VCaP (cell line): ENCODE measurements around the gene MT1HL1.

Experiments used
- H3K27ac ChIP-seq: fragments of 450-650 bp; 2 replicates; pipeline ENCODE4 v1.5.1; 2017
- CTCF ChIP-seq: fragments of 450-650 bp; conservative IDR thresholded peaks from 2 replicates; pipeline ENCODE4 v1.5.1; 2017; ENCODE audit warnings: mild to moderate bottlenecking, moderate library complexity

MT1HL1 gene

GRCh38 chr1:237005674-237006073 lies 1.4 kb upstream of the MT1HL1 start:
- H3K27ac ChIP-seq, result no peak overlapping the region
- no peak for TF ChIP-seq CTCF

GRCh38 chr1:237003516-237003915 lies 725 bp downstream of the MT1HL1 start:
- TF ChIP-seq CTCF, result no peak
- no peak overlapping the region for H3K27ac ChIP-seq

GRCh38 chr1:237000191-237000590 lies 4.0 kb downstream of the MT1HL1 start:
- no peak for TF ChIP-seq CTCF
- no peak overlapping the region for H3K27ac ChIP-seq

GRCh38 chr1:236998546-236998945 lies 5.7 kb downstream of the MT1HL1 start:
- no peak overlapping the region for H3K27ac ChIP-seq
- TF ChIP-seq CTCF, result no peak

- H3K27ac ChIP-seq, result no peak overlapping the region
- no peak for TF ChIP-seq CTCF
Observed at GRCh38 chr1:236997882-236998281, 6.4 kb downstream of the MT1HL1 start.

GRCh38 chr1:236997361-236997760 lies 6.9 kb downstream of the MT1HL1 start:
- no peak for TF ChIP-seq CTCF
- H3K27ac ChIP-seq, result no peak overlapping the region

- H3K27ac ChIP-seq, result no peak overlapping the region
- TF ChIP-seq CTCF, result no peak
Observed at GRCh38 chr1:236994450-236994849, 9.8 kb downstream of the MT1HL1 start.

GRCh38 chr1:236992449-236992848 lies 11.8 kb downstream of the MT1HL1 start:
- H3K27ac ChIP-seq, result no peak overlapping the region
- no peak for TF ChIP-seq CTCF
